HepG2 (cell line): Measurements from ENCODE around the gene DAPK3. TPM values are rescaled to one million over a fixed set of nuclear protein-coding genes. Genes with fewer than 3 reads are reported as not detected.
A peak's percentile ranks its signal among the peaks of the same experiment; 100 is the strongest.

Source experiments
- CBFB ChIP-seq: sonication (generic); formaldehyde crosslinking; IDR thresholded peaks from 2 replicates; pipeline ENCODE4 v1.4.0; 2020; ENCODE audit warnings: missing genetic modification reagents
- CCAR2 ChIP-seq: fragments of 200-400 bp; formaldehyde crosslinking; optimal IDR thresholded peaks from 2 replicates; pipeline ENCODE3; 2018; ENCODE audit warnings: low read depth, mild to moderate bottlenecking, low read length, moderate library complexity
- CENPX ChIP-seq: sonication (generic); formaldehyde crosslinking; IDR thresholded peaks from 2 replicates; pipeline ENCODE4 v1.9.0; 2021; ENCODE audit warnings: mild to moderate bottlenecking, missing genetic modification reagents, moderate library complexity
- FOXA1 ChIP-seq, 2 experiments: fragments of 450-650 bp in 1 of 2; sonication (generic) in 1 of 2; formaldehyde crosslinking in 1 of 2; IDR thresholded peaks; 2 replicates each; pipeline versions ENCODE4 v1.4.0 to v1.6.1; 2016 to 2020; ENCODE audit warnings: missing genetic modification reagents in 1 of 2
- HOXD1 ChIP-seq: sonication (generic); formaldehyde crosslinking; IDR thresholded peaks from 2 replicates; pipeline ENCODE4 v1.5.0; 2020; ENCODE audit warnings: missing genetic modification reagents
- ISX ChIP-seq: sonication (generic); formaldehyde crosslinking; conservative IDR thresholded peaks from 2 replicates; pipeline ENCODE4 v1.5.0; 2020; ENCODE audit warnings: missing genetic modification reagents
- KDM1A ChIP-seq: IDR thresholded peaks from 2 replicates; pipeline ENCODE4 v1.6.1; 2016; ENCODE audit warnings: missing compliant biosample characterization
- KLF9 ChIP-seq: IDR thresholded peaks from 2 replicates; pipeline ENCODE4 v1.6.1; 2016; ENCODE audit warnings: low read depth
- NBN ChIP-seq: fragments of 450-650 bp; conservative IDR thresholded peaks from 2 replicates; pipeline ENCODE4 v1.6.1; 2017
- ONECUT2 ChIP-seq: sonication (generic); formaldehyde crosslinking; IDR thresholded peaks from 2 replicates; pipeline ENCODE4 v1.4.0; 2020; ENCODE audit warnings: missing genetic modification reagents
- PITX1 ChIP-seq: sonication (generic); formaldehyde crosslinking; IDR thresholded peaks from 2 replicates; pipeline ENCODE4 v1.5.1; 2020; ENCODE audit warnings: mild to moderate bottlenecking, missing genetic modification reagents
- SRSF4 ChIP-seq: fragments of 200-400 bp; formaldehyde crosslinking; IDR thresholded peaks from one replicate; pipeline ENCODE4 v1.6.1; 2018; ENCODE audit warnings: mild to moderate bottlenecking, low read depth, low read length, moderate library complexity; ENCODE audit not compliant: poor library complexity, severe bottlenecking
- TSC22D2 ChIP-seq: sonication (generic); formaldehyde crosslinking; IDR thresholded peaks from 2 replicates; pipeline ENCODE4 v1.5.1; 2020; ENCODE audit warnings: missing genetic modification reagents, mild to moderate bottlenecking, borderline replicate concordance
- WIZ ChIP-seq: sonication (generic); formaldehyde crosslinking; IDR thresholded peaks from 2 replicates; pipeline ENCODE4 v1.5.1; 2020; ENCODE audit warnings: mild to moderate bottlenecking, missing genetic modification reagents
- ZBTB42 ChIP-seq: sonication (generic); formaldehyde crosslinking; IDR thresholded peaks from 2 replicates; pipeline ENCODE4 v1.5.0; 2020; ENCODE audit warnings: mild to moderate bottlenecking, missing genetic modification reagents
- ZFP41 ChIP-seq: sonication (generic); formaldehyde crosslinking; IDR thresholded peaks from 2 replicates; pipeline ENCODE4 v1.4.0; 2020; ENCODE audit warnings: mild to moderate bottlenecking, missing genetic modification reagents, borderline replicate concordance
- ZFP90 ChIP-seq: sonication (generic); formaldehyde crosslinking; IDR thresholded peaks from 2 replicates; pipeline ENCODE4 v1.8.0; 2022; ENCODE audit warnings: missing genetic modification reagents, mild to moderate bottlenecking, inconsistent platforms, borderline replicate concordance
- ZFY ChIP-seq: sonication (generic); formaldehyde crosslinking; IDR thresholded peaks from 2 replicates; pipeline ENCODE4 v1.4.0; 2020; ENCODE audit warnings: missing genetic modification reagents
- ZMYM3 ChIP-seq: sonication (generic); formaldehyde crosslinking; IDR thresholded peaks from 2 replicates; pipeline ENCODE4 v1.5.1; 2020; ENCODE audit warnings: mild to moderate bottlenecking, missing genetic modification reagents
- ZNF335 ChIP-seq: sonication (generic); formaldehyde crosslinking; IDR thresholded peaks from 2 replicates; pipeline ENCODE4 v1.4.0; 2020; ENCODE audit warnings: missing genetic modification reagents
- ZNF792 ChIP-seq: IDR thresholded peaks from 2 replicates; pipeline ENCODE4 v1.6.1; 2016
- ZSCAN30 ChIP-seq: sonication (generic); formaldehyde crosslinking; IDR thresholded peaks from 2 replicates; pipeline ENCODE4 v1.5.0; 2020; ENCODE audit warnings: mild to moderate bottlenecking, missing genetic modification reagents
- polyA plus RNA-seq, 8 experiments: library from polyadenylated mRNA; depleted of rRNA in 3 of 8; stranded (reverse) in 7 of 8; unstranded in 1 of 8; fragments of >200 nt; fragmentation: Illumina TruSeq in 4 of 8; extraction: Trizol in 4 of 8; gene quantifications; 2 replicates each; pipeline versions ENCODE4 v1.2.1 to v1.2.3, GENCODE V29; 2011 to 2016; ENCODE audit warnings: low read depth in 4 of 8, missing spikeins in 1 of 8, mixed read lengths in 1 of 8; ENCODE audit not compliant: insufficient read depth in 1 of 8
- total RNA-seq, 5 experiments: library from RNA; depleted of rRNA; stranded (reverse); fragments of >200 nt; fragmentation: Illumina TruSeq; extraction: Trizol; gene quantifications; 2 replicates each; pipeline ENCODE4 v1.2.3, GENCODE V29; 2016; ENCODE audit warnings: low read depth in 1 of 5
- TF ChIP-seq, protein P1 (sequence below): sonication (generic); formaldehyde crosslinking; IDR thresholded peaks from 2 replicates; pipeline ENCODE4 v1.5.1; 2020; ENCODE audit warnings: missing genetic modification reagents, mild to moderate bottlenecking, borderline replicate concordance
- TF ChIP-seq, protein P2 (sequence below): sonication (generic); formaldehyde crosslinking; IDR thresholded peaks from 2 replicates; pipeline ENCODE4 v1.5.0; 2020; ENCODE audit warnings: mild to moderate bottlenecking, missing genetic modification reagents
- TF ChIP-seq, protein P3 (sequence below): conservative IDR thresholded peaks from 2 replicates; pipeline ENCODE4 v1.6.1; 2018; ENCODE audit warnings: missing genetic modification reagents

The DAPK3 gene
- total and polyA plus RNA-seq, 2 of the 13 experiments (the other 11 are each of a cell fraction or from before 2014, with no cell fraction given), result 30.5 to 37.3 TPM

DNA sequence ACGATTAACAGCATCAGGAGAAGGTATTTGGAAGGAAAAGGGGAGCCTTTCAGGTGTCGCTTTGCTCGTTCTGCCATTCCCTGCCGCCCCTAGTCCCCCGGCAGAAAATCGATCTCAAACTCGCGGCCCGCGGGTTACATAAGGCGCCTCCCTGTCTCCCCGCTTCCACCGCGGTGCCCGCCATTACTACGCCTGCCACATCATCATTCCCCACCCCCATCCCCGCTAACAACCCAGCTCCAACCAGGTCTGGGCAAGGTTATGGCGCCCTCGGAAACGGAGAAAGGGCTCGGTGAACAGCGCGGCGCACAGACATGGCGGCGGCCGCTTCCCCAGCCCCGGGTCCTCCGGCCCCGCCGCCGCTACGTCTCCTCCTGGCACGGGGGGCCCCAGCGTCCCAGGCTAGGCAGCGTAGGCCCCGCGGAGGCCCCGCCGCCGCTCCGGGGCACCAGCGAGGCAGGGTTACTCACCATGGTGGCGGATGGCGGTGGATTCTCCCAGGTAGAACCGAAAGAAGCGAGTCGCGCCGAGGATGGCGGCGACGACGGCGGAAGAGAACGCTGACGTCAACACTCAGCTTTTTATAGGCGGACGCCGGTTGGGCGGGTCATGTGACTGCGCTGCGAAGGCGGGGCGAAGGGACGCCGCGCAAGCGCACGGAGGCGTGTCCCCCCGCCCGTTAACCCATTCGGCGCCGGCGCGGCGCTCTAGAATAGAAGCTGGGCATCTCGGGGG, 14.2 kb upstream of the DAPK3 start, which contains the start of gene EEF2 (continued):
- peak; percentile 96 for TF ChIP-seq ZFP90 (CRISPR knock-in tag)
- TF ChIP-seq ZBTB42 (CRISPR knock-in tag), result peak; percentile 90
- no peak; the same call in 1 of the 2 replicates for TF ChIP-seq PITX1 (CRISPR knock-in tag)
- TF ChIP-seq TSC22D2 (CRISPR knock-in tag), result peak; percentile 71; the same call in 1 of the 2 replicates
- 0 out of 2 replicates have a peak, but pooled peaks have one; percentile 64 for TF ChIP-seq ZFP41 (CRISPR knock-in tag)
- 0 out of 2 replicates have a peak, but pooled peaks have one; percentile 29 for TF ChIP-seq ZSCAN30 (CRISPR knock-in tag)
- TF ChIP-seq HOXD1, result peak; percentile 53; the same call in 1 of the 2 replicates
- no peak for TF ChIP-seq ISX
- 0 out of 2 replicates have a peak, but pooled peaks have one; percentile 12 for TF ChIP-seq ZMYM3 (CRISPR knock-in tag)
- TF ChIP-seq FOXA1 (IDR thresholded peaks at IDR 0.05), result no peak
- no peak for TF ChIP-seq FOXA1 (CRISPR knock-in tag; IDR thresholded peaks at IDR 0.05)
- TF ChIP-seq KDM1A (CRISPR knock-in tag), result no peak
- TF ChIP-seq ZNF792, result peak; percentile 77; the same call in 1 of the 2 replicates
- TF ChIP-seq NBN, result no peak
- TF ChIP-seq, protein P1, sequence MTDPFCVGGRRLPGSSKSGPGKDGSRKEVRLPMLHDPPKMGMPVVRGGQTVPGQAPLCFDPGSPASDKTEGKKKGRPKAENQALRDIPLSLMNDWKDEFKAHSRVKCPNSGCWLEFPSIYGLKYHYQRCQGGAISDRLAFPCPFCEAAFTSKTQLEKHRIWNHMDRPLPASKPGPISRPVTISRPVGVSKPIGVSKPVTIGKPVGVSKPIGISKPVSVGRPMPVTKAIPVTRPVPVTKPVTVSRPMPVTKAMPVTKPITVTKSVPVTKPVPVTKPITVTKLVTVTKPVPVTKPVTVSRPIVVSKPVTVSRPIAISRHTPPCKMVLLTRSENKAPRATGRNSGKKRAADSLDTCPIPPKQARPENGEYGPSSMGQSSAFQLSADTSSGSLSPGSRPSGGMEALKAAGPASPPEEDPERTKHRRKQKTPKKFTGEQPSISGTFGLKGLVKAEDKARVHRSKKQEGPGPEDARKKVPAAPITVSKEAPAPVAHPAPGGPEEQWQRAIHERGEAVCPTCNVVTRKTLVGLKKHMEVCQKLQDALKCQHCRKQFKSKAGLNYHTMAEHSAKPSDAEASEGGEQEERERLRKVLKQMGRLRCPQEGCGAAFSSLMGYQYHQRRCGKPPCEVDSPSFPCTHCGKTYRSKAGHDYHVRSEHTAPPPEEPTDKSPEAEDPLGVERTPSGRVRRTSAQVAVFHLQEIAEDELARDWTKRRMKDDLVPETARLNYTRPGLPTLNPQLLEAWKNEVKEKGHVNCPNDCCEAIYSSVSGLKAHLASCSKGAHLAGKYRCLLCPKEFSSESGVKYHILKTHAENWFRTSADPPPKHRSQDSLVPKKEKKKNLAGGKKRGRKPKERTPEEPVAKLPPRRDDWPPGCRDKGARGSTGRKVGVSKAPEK (CRISPR knock-in tag), result no peak
- no peak for TF ChIP-seq CCAR2
- TF ChIP-seq SRSF4, result no peak
- TF ChIP-seq CENPX (CRISPR knock-in tag), result no peak
- 0 out of 2 replicates have a peak, but pooled peaks have one; percentile 29 for TF ChIP-seq ZNF335 (CRISPR knock-in tag)
- TF ChIP-seq ONECUT2 (CRISPR knock-in tag), result peak; percentile 51; the same call in 1 of the 2 replicates
- TF ChIP-seq KLF9 (CRISPR knock-in tag), result 0 out of 2 replicates have a peak, but pooled peaks have one; percentile 36
- TF ChIP-seq, protein P2, sequence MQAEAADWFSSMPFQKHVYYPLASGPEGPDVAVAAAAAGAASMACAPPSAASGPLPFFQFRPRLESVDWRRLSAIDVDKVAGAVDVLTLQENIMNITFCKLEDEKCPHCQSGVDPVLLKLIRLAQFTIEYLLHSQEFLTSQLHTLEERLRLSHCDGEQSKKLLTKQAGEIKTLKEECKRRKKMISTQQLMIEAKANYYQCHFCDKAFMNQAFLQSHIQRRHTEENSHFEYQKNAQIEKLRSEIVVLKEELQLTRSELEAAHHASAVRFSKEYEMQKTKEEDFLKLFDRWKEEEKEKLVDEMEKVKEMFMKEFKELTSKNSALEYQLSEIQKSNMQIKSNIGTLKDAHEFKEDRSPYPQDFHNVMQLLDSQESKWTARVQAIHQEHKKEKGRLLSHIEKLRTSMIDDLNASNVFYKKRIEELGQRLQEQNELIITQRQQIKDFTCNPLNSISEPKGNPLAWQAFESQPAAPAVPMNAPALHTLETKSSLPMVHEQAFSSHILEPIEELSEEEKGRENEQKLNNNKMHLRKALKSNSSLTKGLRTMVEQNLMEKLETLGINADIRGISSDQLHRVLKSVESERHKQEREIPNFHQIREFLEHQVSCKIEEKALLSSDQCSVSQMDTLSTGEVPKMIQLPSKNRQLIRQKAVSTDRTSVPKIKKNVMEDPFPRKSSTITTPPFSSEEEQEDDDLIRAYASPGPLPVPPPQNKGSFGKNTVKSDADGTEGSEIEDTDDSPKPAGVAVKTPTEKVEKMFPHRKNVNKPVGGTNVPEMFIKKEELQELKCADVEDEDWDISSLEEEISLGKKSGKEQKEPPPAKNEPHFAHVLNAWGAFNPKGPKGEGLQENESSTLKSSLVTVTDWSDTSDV (CRISPR knock-in tag), result peak; percentile 94; the same call in 1 of the 2 replicates
- peak; percentile 82 for TF ChIP-seq CBFB (CRISPR knock-in tag)
- TF ChIP-seq, protein P3, sequence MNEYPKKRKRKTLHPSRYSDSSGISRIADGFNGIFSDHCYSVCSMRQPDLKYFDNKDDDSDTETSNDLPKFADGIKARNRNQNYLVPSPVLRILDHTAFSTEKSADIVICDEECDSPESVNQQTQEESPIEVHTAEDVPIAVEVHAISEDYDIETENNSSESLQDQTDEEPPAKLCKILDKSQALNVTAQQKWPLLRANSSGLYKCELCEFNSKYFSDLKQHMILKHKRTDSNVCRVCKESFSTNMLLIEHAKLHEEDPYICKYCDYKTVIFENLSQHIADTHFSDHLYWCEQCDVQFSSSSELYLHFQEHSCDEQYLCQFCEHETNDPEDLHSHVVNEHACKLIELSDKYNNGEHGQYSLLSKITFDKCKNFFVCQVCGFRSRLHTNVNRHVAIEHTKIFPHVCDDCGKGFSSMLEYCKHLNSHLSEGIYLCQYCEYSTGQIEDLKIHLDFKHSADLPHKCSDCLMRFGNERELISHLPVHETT, result peak; percentile 80
- no peak for TF ChIP-seq WIZ (CRISPR knock-in tag)
- peak; percentile 87 for TF ChIP-seq ZFY (CRISPR knock-in tag)
